Measurements from ENCODE around the gene PRKD1.
"Not testable (repeated sequence)": the region's sequence is repeated elsewhere in the genome, so short reads cannot be mapped to it uniquely, and the experiment has no call there.

The PRKD1 gene

GRCh38 chr14:29896354-29896821, 31.3 kb downstream of the PRKD1 start:
- Histone ChIP-seq H3K9me3 (ENCODE audit: control insufficient read depth, low read length) (no peaks in the 10 kb centered on the region), H3K9ac (ENCODE audit: low read length) (no peak overlapping the region), H3K36me3 (ENCODE audit: control insufficient read depth, insufficient read depth, low read length) (no peaks in the 10 kb centered on the region), H3K4me1 (ENCODE audit: control insufficient read depth, insufficient read depth, low read length) (peaks cover 10% of the 10 kb centered on the region), H3K4me3 (ENCODE audit: low read length) (no peak overlapping the region), H3K27me3 (ENCODE audit: control insufficient read depth, insufficient read depth, low read length) (peaks cover 6% of the 10 kb centered on the region)

GRCh38 chr14:29895591-29896083, 32.0 kb downstream of the PRKD1 start:
- peaks cover 10% of the 10 kb centered on the region for H3K27me3 ChIP-seq (ENCODE audit: control insufficient read depth, insufficient read depth, low read length)
- no peak overlapping the region for H3K4me3 ChIP-seq (ENCODE audit: low read length)
- no peaks in the 10 kb centered on the region for H3K36me3 ChIP-seq (ENCODE audit: control insufficient read depth, insufficient read depth, low read length)
- H3K4me1 ChIP-seq (ENCODE audit: control insufficient read depth, insufficient read depth, low read length): peaks cover 10% of the 10 kb centered on the region
- H3K9ac ChIP-seq (ENCODE audit: low read length): no peak overlapping the region
- no peaks in the 10 kb centered on the region for H3K9me3 ChIP-seq (ENCODE audit: control insufficient read depth, low read length)

GRCh38 chr14:29893989-29894388, 33.7 kb downstream of the PRKD1 start:
- Histone ChIP-seq H3K36me3 (ENCODE audit: control insufficient read depth, insufficient read depth, low read length) (no peaks in the 10 kb centered on the region), H3K27me3 (ENCODE audit: control insufficient read depth, insufficient read depth, low read length) (peaks cover 10% of the 10 kb centered on the region), H3K9ac (ENCODE audit: low read length) (no peak overlapping the region), H3K9me3 (ENCODE audit: control insufficient read depth, low read length) (no peaks in the 10 kb centered on the region), H3K4me3 (ENCODE audit: low read length) (no peak overlapping the region), H3K4me1 (ENCODE audit: control insufficient read depth, insufficient read depth, low read length) (peaks cover 10% of the 10 kb centered on the region)

GRCh38 chr14:29892327-29892726, 35.3 kb downstream of the PRKD1 start:
- Histone ChIP-seq H3K4me1 (ENCODE audit: control insufficient read depth, insufficient read depth, low read length) (peaks cover 10% of the 10 kb centered on the region), H3K4me3 (ENCODE audit: low read length) (no peak overlapping the region), H3K27me3 (ENCODE audit: control insufficient read depth, insufficient read depth, low read length) (peaks cover 10% of the 10 kb centered on the region), H3K36me3 (ENCODE audit: control insufficient read depth, insufficient read depth, low read length) (no peaks in the 10 kb centered on the region), H3K9me3 (ENCODE audit: control insufficient read depth, low read length) (no peaks in the 10 kb centered on the region), H3K9ac (ENCODE audit: low read length) (no peak overlapping the region)

- no peaks in the 10 kb centered on the region for H3K36me3 ChIP-seq (ENCODE audit: control insufficient read depth, insufficient read depth, low read length)
- H3K9ac ChIP-seq (ENCODE audit: low read length): no peak overlapping the region
- no peaks in the 10 kb centered on the region for H3K4me1 ChIP-seq (ENCODE audit: control insufficient read depth, insufficient read depth, low read length)
- H3K27me3 ChIP-seq (ENCODE audit: control insufficient read depth, insufficient read depth, low read length): peaks cover 1% of the 10 kb centered on the region
- no peak overlapping the region for H3K4me3 ChIP-seq (ENCODE audit: low read length)
- H3K9me3 ChIP-seq (ENCODE audit: control insufficient read depth, low read length): no peaks in the 10 kb centered on the region
Observed at GRCh38 chr14:29885988-29886387, 41.7 kb downstream of the PRKD1 start.

- H3K9me3 ChIP-seq (ENCODE audit: control insufficient read depth, low read length): no peaks in the 10 kb centered on the region
- H3K4me1 ChIP-seq (ENCODE audit: control insufficient read depth, insufficient read depth, low read length): no peaks in the 10 kb centered on the region
- no peak overlapping the region for H3K4me3 ChIP-seq (ENCODE audit: low read length)
- no peaks in the 10 kb centered on the region for H3K27me3 ChIP-seq (ENCODE audit: control insufficient read depth, insufficient read depth, low read length)
- H3K36me3 ChIP-seq (ENCODE audit: control insufficient read depth, insufficient read depth, low read length): no peaks in the 10 kb centered on the region
- no peak overlapping the region for H3K9ac ChIP-seq (ENCODE audit: low read length)
Observed at GRCh38 chr14:29868000-29868399, 59.6 kb downstream of the PRKD1 start.

GRCh38 chr14:29865299-29865698, 62.3 kb downstream of the PRKD1 start:
- no peaks in the 10 kb centered on the region for H3K4me1 ChIP-seq (ENCODE audit: control insufficient read depth, insufficient read depth, low read length)
- no peak overlapping the region for H3K4me3 ChIP-seq (ENCODE audit: low read length)
- no peak overlapping the region for H3K9ac ChIP-seq (ENCODE audit: low read length)
- H3K9me3 ChIP-seq (ENCODE audit: control insufficient read depth, low read length): no peaks in the 10 kb centered on the region
- no peaks in the 10 kb centered on the region for H3K27me3 ChIP-seq (ENCODE audit: control insufficient read depth, insufficient read depth, low read length)
- H3K36me3 ChIP-seq (ENCODE audit: control insufficient read depth, insufficient read depth, low read length): no peaks in the 10 kb centered on the region

GRCh38 chr14:29861996-29862395, 65.7 kb downstream of the PRKD1 start:
- Histone ChIP-seq H3K27me3 (ENCODE audit: control insufficient read depth, insufficient read depth, low read length) (peaks cover 6% of the 10 kb centered on the region), H3K9ac (ENCODE audit: low read length) (no peak overlapping the region), H3K9me3 (ENCODE audit: control insufficient read depth, low read length) (no peaks in the 10 kb centered on the region), H3K4me3 (ENCODE audit: low read length) (no peak overlapping the region), H3K4me1 (ENCODE audit: control insufficient read depth, insufficient read depth, low read length) (no peaks in the 10 kb centered on the region), H3K36me3 (ENCODE audit: control insufficient read depth, insufficient read depth, low read length) (no peaks in the 10 kb centered on the region)

- Histone ChIP-seq H3K9ac (ENCODE audit: low read length) (no peak overlapping the region), H3K4me3 (ENCODE audit: low read length) (no peak overlapping the region), H3K36me3 (ENCODE audit: control insufficient read depth, insufficient read depth, low read length) (no peaks in the 10 kb centered on the region), H3K9me3 (ENCODE audit: control insufficient read depth, low read length) (peaks cover 5% of the 10 kb centered on the region), H3K4me1 (ENCODE audit: control insufficient read depth, insufficient read depth, low read length) (no peaks in the 10 kb centered on the region), H3K27me3 (ENCODE audit: control insufficient read depth, insufficient read depth, low read length) (peaks cover 23% of the 10 kb centered on the region)
Observed at GRCh38 chr14:29858299-29858698, 69.3 kb downstream of the PRKD1 start.

GRCh38 chr14:29857551-29857950, 70.1 kb downstream of the PRKD1 start:
- H3K27me3 ChIP-seq (ENCODE audit: control insufficient read depth, insufficient read depth, low read length): peaks cover 23% of the 10 kb centered on the region
- no peaks in the 10 kb centered on the region for H3K4me1 ChIP-seq (ENCODE audit: control insufficient read depth, insufficient read depth, low read length)
- no peaks in the 10 kb centered on the region for H3K36me3 ChIP-seq (ENCODE audit: control insufficient read depth, insufficient read depth, low read length)

GRCh38 chr14:29856516-29856915, 71.1 kb downstream of the PRKD1 start:
- H3K4me3 ChIP-seq (ENCODE audit: low read length): no peak overlapping the region
- no peaks in the 10 kb centered on the region for H3K4me1 ChIP-seq (ENCODE audit: control insufficient read depth, insufficient read depth, low read length)
- H3K27me3 ChIP-seq (ENCODE audit: control insufficient read depth, insufficient read depth, low read length): peaks cover 23% of the 10 kb centered on the region
- peaks cover 5% of the 10 kb centered on the region for H3K9me3 ChIP-seq (ENCODE audit: control insufficient read depth, low read length)
- no peak overlapping the region for H3K9ac ChIP-seq (ENCODE audit: low read length)
- H3K36me3 ChIP-seq (ENCODE audit: control insufficient read depth, insufficient read depth, low read length): no peaks in the 10 kb centered on the region

More at GRCh38 chr14:29857551-29857950, 70.1 kb downstream of the PRKD1 start:
- no peak overlapping the region for H3K9ac ChIP-seq (ENCODE audit: low read length)
- no peak overlapping the region for H3K4me3 ChIP-seq (ENCODE audit: low read length)
- peaks cover 5% of the 10 kb centered on the region for H3K9me3 ChIP-seq (ENCODE audit: control insufficient read depth, low read length)

GRCh38 chr14:29853691-29854090, 74.0 kb downstream of the PRKD1 start:
- H3K9me3 ChIP-seq (ENCODE audit: control insufficient read depth, low read length); H3K4me1 ChIP-seq (ENCODE audit: control insufficient read depth, insufficient read depth, low read length); H3K4me3 ChIP-seq (ENCODE audit: low read length); H3K36me3 ChIP-seq (ENCODE audit: control insufficient read depth, insufficient read depth, low read length); H3K9ac ChIP-seq (ENCODE audit: low read length): not testable (repeated sequence)
- H3K27me3 ChIP-seq (ENCODE audit: control insufficient read depth, insufficient read depth, low read length): peaks cover 33% of the 10 kb centered on the region

GRCh38 chr14:29853272-29853671, 74.4 kb downstream of the PRKD1 start:
- Histone ChIP-seq H3K36me3 (ENCODE audit: control insufficient read depth, insufficient read depth, low read length) (no peaks in the 10 kb centered on the region), H3K9me3 (ENCODE audit: control insufficient read depth, low read length) (peaks cover 5% of the 10 kb centered on the region), H3K4me3 (ENCODE audit: low read length) (no peak overlapping the region), H3K27me3 (ENCODE audit: control insufficient read depth, insufficient read depth, low read length) (peaks cover 34% of the 10 kb centered on the region), H3K4me1 (ENCODE audit: control insufficient read depth, insufficient read depth, low read length) (no peaks in the 10 kb centered on the region), H3K9ac (ENCODE audit: low read length) (no peak overlapping the region)

Measured in mucosa of stomach (tissue), 1 donor.